Measurements from ENCODE around the gene PGPEP1. TPM values are rescaled to one million over a fixed set of nuclear protein-coding genes. Genes with fewer than 3 reads are reported as not detected.

Gene PGPEP1
- total and polyA plus RNA-seq, 12 donors = 10.0 to 61.3 (median 45.2) TPM

- Histone ChIP-seq H3K4me3 (peak overlapping the region in 9 of 10 donors; percentile 63 to 97 (median 91)), H3K27me3 (no peaks in the 10 kb centered on the region), H3K4me1 (peaks cover 10 to 37% (median 21%) of the 10 kb centered on the region in 9 donors), H3K27ac (peak overlapping the region in 6 of 10 donors; percentile 74 to 91 (median 87)), H3K36me3 (peaks cover 0 to 21% (median 0%) of the 10 kb centered on the region in 9 donors), H3K9me3 (no peaks in the 10 kb centered on the region)
- WGBS, 2 donors = 41 to 43% methylated on average over 6 of the region's 6 CpGs
- peak in 2 of 8 donors; percentile 6 to 31 for ATAC-seq
- intact Hi-C loops (cut with DNase I) = loop anchor here in 2 of 10 donors (5.0 kb wide), 2 partner anchors 48 to 62 kb away; partner anchors contain the start of gene GDF15 (in 1 of the 2)
- TF ChIP-seq, protein P1, sequence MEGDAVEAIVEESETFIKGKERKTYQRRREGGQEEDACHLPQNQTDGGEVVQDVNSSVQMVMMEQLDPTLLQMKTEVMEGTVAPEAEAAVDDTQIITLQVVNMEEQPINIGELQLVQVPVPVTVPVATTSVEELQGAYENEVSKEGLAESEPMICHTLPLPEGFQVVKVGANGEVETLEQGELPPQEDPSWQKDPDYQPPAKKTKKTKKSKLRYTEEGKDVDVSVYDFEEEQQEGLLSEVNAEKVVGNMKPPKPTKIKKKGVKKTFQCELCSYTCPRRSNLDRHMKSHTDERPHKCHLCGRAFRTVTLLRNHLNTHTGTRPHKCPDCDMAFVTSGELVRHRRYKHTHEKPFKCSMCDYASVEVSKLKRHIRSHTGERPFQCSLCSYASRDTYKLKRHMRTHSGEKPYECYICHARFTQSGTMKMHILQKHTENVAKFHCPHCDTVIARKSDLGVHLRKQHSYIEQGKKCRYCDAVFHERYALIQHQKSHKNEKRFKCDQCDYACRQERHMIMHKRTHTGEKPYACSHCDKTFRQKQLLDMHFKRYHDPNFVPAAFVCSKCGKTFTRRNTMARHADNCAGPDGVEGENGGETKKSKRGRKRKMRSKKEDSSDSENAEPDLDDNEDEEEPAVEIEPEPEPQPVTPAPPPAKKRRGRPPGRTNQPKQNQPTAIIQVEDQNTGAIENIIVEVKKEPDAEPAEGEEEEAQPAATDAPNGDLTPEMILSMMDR (IDR thresholded peaks at IDR 0.05) = peak in 4 of 9 donors; percentile 9 to 30 (median 24)
- no peak for DNase-seq
Measured at GRCh38 chr19:18339723-18340122, 675 bp upstream of the PGPEP1 start.

- H3K9me3 ChIP-seq = no peaks in the 10 kb centered on the region
- H3K27ac ChIP-seq = peak overlapping the region; percentile 32 to 91 (median 85)
- DNase-seq = peak; percentile 53 to 58
- H3K4me1 ChIP-seq = peaks cover 10 to 37% (median 21%) of the 10 kb centered on the region in 9 donors
- H3K27me3 ChIP-seq = no peaks in the 10 kb centered on the region
- TF ChIP-seq, protein P1 (IDR thresholded peaks at IDR 0.05) = peak in 2 of 9 donors; percentile 5 to 7
- H3K36me3 ChIP-seq = peaks cover 0 to 36% (median 0%) of the 10 kb centered on the region in 9 donors
- peak overlapping the region; percentile 63 to 97 (median 90) for H3K4me3 ChIP-seq
- intact Hi-C loops (cut with DNase I) = loop anchor here in 2 of 10 donors (5.0 kb wide), 2 partner anchors 46 to 64 kb away; partner anchors contain the start of gene GDF15 (in 1 of the 2)
- WGBS, 2 donors = 2% methylated on average over 18 of the region's 18 CpGs
- peak; percentile 49 to 70 (median 62) for ATAC-seq
Measured at GRCh38 chr19:18340990-18341868, 831 bp downstream of the PGPEP1 start.

DNA sequence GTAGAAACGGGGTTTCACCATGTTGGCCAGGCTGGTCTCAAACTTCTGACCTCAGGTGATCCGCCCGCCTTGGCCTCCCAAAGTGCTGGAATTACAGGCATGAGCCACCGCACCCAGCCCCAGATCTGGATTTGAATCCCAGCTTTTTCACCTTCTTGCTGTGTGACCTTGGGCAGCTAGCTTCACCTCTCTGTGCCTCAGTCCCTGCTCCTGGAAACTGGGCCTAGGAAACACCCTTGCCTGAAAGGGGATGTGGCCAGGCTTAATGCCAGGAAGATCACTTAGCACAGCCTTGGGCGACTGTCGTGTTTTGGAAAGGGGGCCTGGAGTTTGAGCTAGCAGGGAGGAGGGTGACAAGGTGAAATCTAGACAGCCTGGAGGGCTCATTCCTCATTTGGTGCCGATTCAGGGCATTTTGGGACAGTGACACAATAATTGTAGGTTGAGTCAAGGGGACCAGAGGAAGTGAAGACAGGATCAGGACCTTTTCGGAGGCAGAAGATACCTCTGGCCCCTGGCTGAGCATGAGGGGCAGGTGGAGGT is 1.8 kb downstream of the PGPEP1 start:
- peaks cover 10 to 34% (median 21%) of the 10 kb centered on the region in 9 donors for H3K4me1 ChIP-seq
- H3K36me3 ChIP-seq = peaks cover 0 to 39% (median 0%) of the 10 kb centered on the region in 9 donors
- ATAC-seq (no peak), DNase-seq (no peak)
- intact Hi-C loops (cut with DNase I) = loop anchor here in 2 of 10 donors (5.0 kb wide), 2 partner anchors 45 to 65 kb away; partner anchors contain the start of gene GDF15 (in 1 of the 2)
- H3K4me3 ChIP-seq = no peak overlapping the region
- TF ChIP-seq, protein P1 (IDR thresholded peaks at IDR 0.05) = no peak
- H3K27me3 ChIP-seq = no peaks in the 10 kb centered on the region
- 77 to 80% methylated on average over 6 to 8 of the region's 8 CpGs for WGBS, 2 donors
- H3K27ac ChIP-seq = peak overlapping the region in 1 of 10 donors; percentile 91
- H3K9me3 ChIP-seq = no peaks in the 10 kb centered on the region

- 74 to 82% methylated on average over 13 of the region's 13 CpGs for WGBS, 2 donors
- no peak overlapping the region for H3K27ac ChIP-seq
- DNase-seq (no peak), ATAC-seq (no peak)
- H3K27me3 ChIP-seq = no peaks in the 10 kb centered on the region
- intact Hi-C loops (cut with DNase I) = loop anchor here in 2 of 10 donors (5.0 kb wide), 2 partner anchors 43 to 67 kb away; partner anchors contain the start of gene GDF15 (in 1 of the 2)
- H3K36me3 ChIP-seq = peaks cover 0 to 54% (median 0%) of the 10 kb centered on the region in 9 donors
- H3K9me3 ChIP-seq = no peaks in the 10 kb centered on the region
- H3K4me3 ChIP-seq = no peak overlapping the region
- TF ChIP-seq, protein P1 (IDR thresholded peaks at IDR 0.05) = no peak
- peaks cover 10 to 22% (median 18%) of the 10 kb centered on the region in 9 donors for H3K4me1 ChIP-seq
Measured at GRCh38 chr19:18344582-18344950, 4.2 kb downstream of the PGPEP1 start.

Measured in heart right ventricle (tissue), 16 donors.